K562 (cell line): Measurements from ENCODE around the gene PPP4R3A. TPM values are rescaled to one million over a fixed set of nuclear protein-coding genes. Genes with fewer than 3 reads are reported as not detected.

ENCODE experiments used
- ARID2 ChIP-seq: fragments of 450-650 bp; IDR thresholded peaks from 2 replicates; pipeline ENCODE4 v1.6.1; 2017; ENCODE audit warnings: antibody characterized with exemption, mild to moderate bottlenecking
- CHAMP1 ChIP-seq: fragments of 450-650 bp; IDR thresholded peaks from 2 replicates; pipeline ENCODE4 v1.6.1; 2016; ENCODE audit warnings: mild to moderate bottlenecking
- CREB1 ChIP-seq, 2 experiments: sonication (generic) in 1 of 2; formaldehyde crosslinking in 1 of 2; IDR thresholded peaks; 2 replicates each; pipeline versions ENCODE4 v1.6.1 to v1.8.0; 2012 to 2022; ENCODE audit warnings: inconsistent platforms in 1 of 2, mild to moderate bottlenecking in 1 of 2, missing genetic modification reagents in 1 of 2, moderate library complexity in 1 of 2
- CTCF ChIP-seq, 3 experiments: IDR thresholded peaks in 2 of 3; conservative IDR thresholded peaks in 1 of 3; 2 replicates each; pipeline ENCODE4 v1.5.1; 2011 to 2012; ENCODE audit warnings: low read length in 3 of 3, mild to moderate bottlenecking in 3 of 3, control low read depth in 2 of 3, improper control_type of control experiment in 1 of 3, inconsistent platforms in 1 of 3, low read depth in 1 of 3, mixed read lengths in 1 of 3, moderate library complexity in 1 of 3; ENCODE audit not compliant: insufficient read depth in 2 of 3
- E2F6 ChIP-seq, 2 experiments: IDR thresholded peaks; 2 replicates each; pipeline ENCODE4 v1.6.1; 2011; ENCODE audit warnings: borderline replicate concordance in 1 of 2, control low read depth in 1 of 2, low read depth in 1 of 2, low read length in 1 of 2, mild to moderate bottlenecking in 1 of 2, mixed read lengths in 1 of 2, moderate library complexity in 1 of 2; ENCODE audit not compliant: insufficient read depth in 1 of 2, insufficient read length in 1 of 2, poor library complexity in 1 of 2, severe bottlenecking in 1 of 2; ENCODE audit errors: extremely low read depth in 1 of 2
- MNT ChIP-seq, 2 experiments: fragments of 450-650 bp; conservative IDR thresholded peaks; 2 replicates each; pipeline ENCODE4 v1.6.1; 2017; ENCODE audit warnings: mild to moderate bottlenecking in 2 of 2, moderate library complexity in 2 of 2
- PRDM10 ChIP-seq: fragments of 450-650 bp; IDR thresholded peaks from 2 replicates; pipeline ENCODE4 v1.6.1; 2018; ENCODE audit not compliant: partially characterized antibody
- SOX6 ChIP-seq: fragments of 450-650 bp; IDR thresholded peaks from 2 replicates; pipeline ENCODE4 v1.6.1; 2014; ENCODE audit warnings: mild to moderate bottlenecking
- TCF15 ChIP-seq: fragments of 250-450 bp; sonication (Bioruptor Pico); IDR thresholded peaks from 2 replicates; pipeline ENCODE4 v1.8.0; 2022; ENCODE audit warnings: moderate library complexity, mild to moderate bottlenecking, inconsistent platforms
- ZNF133 ChIP-seq: fragments of 250-450 bp; sonication (Bioruptor Pico); IDR thresholded peaks from 2 replicates; pipeline ENCODE4 v1.4.0; 2020; ENCODE audit warnings: mild to moderate bottlenecking
- ZNF24 ChIP-seq: fragments of 450-650 bp; IDR thresholded peaks from 2 replicates; pipeline ENCODE4 v1.6.1; 2016
- polyA plus RNA-seq, 8 experiments: library from polyadenylated mRNA; depleted of rRNA in 4 of 8; stranded (reverse) in 5 of 8; unstranded in 3 of 8; fragments of >200 nt; fragmentation: Nextera tagmentation in 2 of 8; fragmentation: Illumina TruSeq in 1 of 8; extraction: Ambion mirVana in 2 of 8; extraction: Trizol in 1 of 8; gene quantifications; 2 replicates each; pipeline versions ENCODE4 v1.2.1 to v1.2.3, GENCODE V29; 2011 to 2014; ENCODE audit warnings: inconsistent platforms in 1 of 8, missing spikeins in 1 of 8
- total RNA-seq, 7 experiments: library from RNA; depleted of rRNA in 6 of 7; stranded (reverse); fragments of >200 nt in 6 of 7; fragmentation: Illumina TruSeq in 2 of 7; extraction: Trizol in 2 of 7; gene quantifications; 2 replicates each; pipeline versions ENCODE4 v1.2.1 to v1.2.3, GENCODE V29; 2011 to 2021; ENCODE audit warnings: low replicate concordance in 1 of 7

The PPP4R3A gene
- total and polyA plus RNA-seq, 9 of the 15 experiments (the other 6 are each of a cell fraction or from before 2014, with no cell fraction given): 9.5 to 54.9 (median 44.9) TPM

- TF ChIP-seq E2F6 (IDR thresholded peaks at IDR 0.05; ENCODE audit: borderline replicate concordance in 1 of 2, extremely low read depth in 1 of 2, insufficient read depth in 1 of 2, insufficient read length in 1 of 2, low read depth in 1 of 2, low read length in 1 of 2, poor library complexity in 1 of 2, severe bottlenecking in 1 of 2): peak in 1 of 2 experiments; percentile 33
- TF ChIP-seq ZNF24: peak; percentile 35; the same call in 1 of the 2 replicates
- peak in 1 of 2 experiments; percentile 24; a peak in 3 of 4 replicates for TF ChIP-seq MNT (conservative IDR thresholded peaks at IDR 0.05)
- TF ChIP-seq SOX6: no peak
- no peak for TF ChIP-seq ZNF133 (CRISPR knock-in tag)
- peak; percentile 76 to 89 (median 82) for TF ChIP-seq CTCF (IDR thresholded peaks at IDR 0.05 in 2 of 3, conservative IDR thresholded peaks at IDR 0.05 in 1 of 3; ENCODE audit: insufficient read depth in 2 of 3, low read depth in 1 of 3, low read length in 3 of 3)
- TF ChIP-seq PRDM10: no peak
- no peak for TF ChIP-seq ARID2
- no peak for TF ChIP-seq CREB1 (IDR thresholded peaks at IDR 0.05)
- TF ChIP-seq CREB1 (CRISPR knock-in tag; IDR thresholded peaks at IDR 0.05): no peak
- no peak for TF ChIP-seq CHAMP1
- no peak for TF ChIP-seq TCF15
These were observed 91.6 kb downstream of the PPP4R3A start (continued) for GRCh38 chr14:91418387-91419043.
